Right ventricle myocardium inferior (tissue), 1 donor: ENCODE measurements around the gene CYP27B1. TPM values are rescaled to one million over a fixed set of nuclear protein-coding genes. Genes with fewer than 3 reads are reported as not detected.

Source experiments
- ATAC-seq: fragments of 200-7000 bp; cut with Tn5 transposase; one replicate; pipeline ENCODE4 v1.9.1; 2020; ENCODE audit warnings: mild to moderate bottlenecking, moderate library complexity
- DNase-seq: peaks from one replicate; pipeline ENCODE4 v3.0.0; 2021; ENCODE audit errors: missing footprints
- intact Hi-C: fragments of 100-400 bp; cut with DNase I; formaldehyde crosslinking; loops from one replicate; pipeline ENCODE4 v1.11.0; 2022
- total RNA-seq: library from RNA; stranded (reverse); fragmentation: NEBNext Ultra II Directional; extraction: Animal tissue kit (Norgen Biotek cat#: 25700); gene quantifications from one replicate; pipeline ENCODE4 v1.2.1, GENCODE V29; 2021
- donor health status: DM: no; HTN: yes; CAD: no; lungs with severe emphysema.

The CYP27B1 gene
- total RNA-seq, 1 donor from 2014 or later: 0.49 TPM

DNA sequence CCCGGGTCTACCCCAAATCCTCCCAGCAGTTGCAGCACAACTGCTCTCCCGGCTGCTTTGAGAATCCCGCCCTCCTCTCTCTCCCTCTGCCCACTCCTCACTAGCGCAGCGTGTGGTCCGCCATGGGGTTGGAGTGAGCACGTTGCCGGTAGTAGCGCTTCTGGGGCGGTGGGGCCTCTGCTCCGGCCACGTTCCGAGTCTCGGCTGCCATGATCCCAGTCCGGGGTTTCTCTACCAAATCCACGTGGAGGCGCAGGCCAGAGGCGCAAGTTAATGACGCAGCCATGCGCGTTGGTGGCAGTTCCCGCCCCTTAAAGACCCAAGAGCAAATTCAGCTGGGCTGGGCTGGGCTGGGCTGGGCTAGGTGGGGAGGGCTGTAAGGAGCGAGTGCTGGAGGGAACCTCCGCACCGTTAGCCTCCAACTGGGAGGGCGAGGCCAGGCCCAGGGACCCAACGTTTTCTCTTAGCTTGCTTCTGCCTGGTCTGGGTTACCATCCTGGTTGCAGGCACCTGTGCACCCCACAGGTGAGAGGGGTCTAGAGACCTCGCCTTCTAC is 5.1 kb upstream of the CYP27B1 start, which contains the start of gene METTL1:
Gene METTL1, minus strand, starts transcription at position 233 of the 556 bp plus-strand sequence. Its CDS starts 22 bp downstream, at position 211.
- ATAC-seq (peak; percentile 96), DNase-seq (peak; percentile 97)
- intact Hi-C loops: no loop called here

DNA sequence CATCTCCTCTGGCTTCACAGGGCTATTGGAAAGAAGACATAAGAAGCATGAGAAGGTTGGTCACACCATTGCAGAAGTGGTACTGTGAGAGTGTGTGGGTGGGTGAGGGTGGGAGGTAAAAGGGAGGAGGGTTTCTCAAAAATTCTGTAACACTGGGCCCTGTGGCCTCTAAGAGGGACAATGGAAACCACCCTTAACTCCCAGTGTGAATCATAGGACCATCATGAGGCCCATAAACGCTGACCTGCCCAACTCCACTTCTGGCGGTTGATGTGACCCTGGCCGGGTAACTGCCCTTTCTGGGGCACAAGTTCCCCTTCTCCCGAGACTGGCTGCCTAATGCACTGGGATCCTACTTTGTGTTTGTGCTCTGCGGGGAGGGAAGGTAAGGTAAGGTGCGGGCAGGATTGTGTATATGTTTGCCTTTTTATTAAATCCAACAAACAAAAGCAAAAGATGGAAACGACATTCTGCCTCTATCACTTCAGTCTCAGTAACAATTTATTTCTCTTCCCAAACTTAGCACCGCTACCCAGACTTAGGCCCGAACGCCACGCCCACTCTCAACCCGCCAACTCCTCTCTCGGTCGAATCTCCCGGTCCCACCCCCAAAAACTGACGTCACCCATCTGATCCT is 4.5 kb upstream of the CYP27B1 start:
- intact Hi-C loops: no loop called here
- ATAC-seq (peak; percentile 78), DNase-seq (peak; percentile 92)

DNA sequence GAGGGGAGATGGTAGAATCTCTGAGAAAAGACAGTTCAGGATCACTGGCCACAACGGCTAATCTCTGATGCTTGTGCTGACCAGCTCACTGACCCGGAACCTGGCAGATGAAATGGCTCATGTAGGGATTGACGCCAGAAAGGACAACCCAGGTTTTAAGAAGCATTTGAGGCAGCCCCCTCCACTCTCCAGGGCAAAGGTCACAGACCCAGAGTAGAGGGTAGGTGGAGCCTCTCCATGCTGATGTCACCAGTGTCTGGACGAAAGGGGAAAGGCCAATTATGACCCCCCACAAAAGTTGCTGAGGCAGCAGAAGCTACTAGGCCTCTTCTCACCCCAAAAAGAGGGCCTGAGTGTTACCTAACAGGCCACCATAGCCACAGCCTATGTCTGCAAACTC is 3.9 kb upstream of the CYP27B1 start:
- intact Hi-C loops: no loop called here
- DNase-seq (no peak), ATAC-seq (no peak)

DNA sequence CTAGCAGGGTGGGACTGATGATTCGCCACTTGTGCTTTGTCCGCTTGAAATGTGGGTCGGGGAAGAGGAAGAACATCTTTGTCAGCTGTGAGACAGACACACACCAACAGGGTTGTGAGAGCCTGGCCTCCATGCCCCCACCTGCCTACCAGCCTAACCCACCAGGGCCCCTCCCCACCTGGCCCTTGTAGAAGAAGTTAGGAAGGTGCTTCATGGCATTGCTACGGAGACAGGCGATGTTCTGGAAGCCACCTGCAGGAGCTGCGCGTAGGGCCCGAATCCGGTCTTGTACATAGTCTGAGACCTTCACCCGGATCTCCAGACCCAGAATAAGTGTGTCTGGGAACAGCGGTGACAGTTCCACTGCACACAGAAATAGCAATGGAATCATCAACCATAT is 2.7 kb upstream of the CYP27B1 start:
- intact Hi-C loops: no loop called here
- ATAC-seq (no peak), DNase-seq (no peak)

DNA sequence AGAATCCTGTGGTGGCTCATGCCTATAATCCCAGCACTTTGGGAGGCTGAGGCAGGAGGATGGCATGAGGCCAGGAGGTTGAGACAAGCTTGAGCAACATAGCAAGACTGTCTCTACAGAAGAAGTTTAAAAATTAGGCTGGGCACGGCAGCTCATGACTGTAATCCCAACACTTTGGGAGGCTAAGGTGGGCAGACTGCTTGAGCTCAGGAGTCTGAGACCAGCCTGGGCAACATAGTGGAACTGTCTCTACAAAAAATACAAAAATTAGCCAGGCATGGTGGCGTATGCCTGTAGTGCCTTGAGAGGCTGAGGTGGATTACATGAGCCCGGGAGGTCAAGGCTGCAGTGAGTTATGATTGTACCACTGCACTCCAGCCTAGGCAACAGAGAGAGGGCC is 998 bp upstream of the CYP27B1 start:
- ATAC-seq (no peak), DNase-seq (no peak)
- intact Hi-C loops: no loop called here

DNA sequence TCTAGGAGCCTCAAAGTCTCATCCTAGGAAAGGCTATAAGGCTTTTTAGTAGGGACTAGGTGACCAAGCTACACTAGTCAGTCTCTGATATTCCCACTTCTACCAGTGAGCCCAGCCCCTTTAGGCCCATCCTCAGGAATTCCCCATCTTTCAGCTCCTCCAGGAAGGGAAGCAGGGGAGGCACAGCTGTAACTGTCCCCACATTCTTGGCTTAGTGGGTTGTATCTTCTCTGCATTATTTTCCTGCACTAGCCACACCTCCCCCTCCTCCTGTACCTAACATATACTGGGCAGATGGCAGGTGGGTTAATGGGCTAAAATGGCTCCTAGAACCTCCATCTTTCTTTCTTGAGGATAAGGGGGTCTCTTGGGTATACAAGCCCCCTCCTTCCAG is 424 bp upstream of the CYP27B1 start:
- ATAC-seq (no peak), DNase-seq (no peak)
- intact Hi-C loops: no loop called here

DNA sequence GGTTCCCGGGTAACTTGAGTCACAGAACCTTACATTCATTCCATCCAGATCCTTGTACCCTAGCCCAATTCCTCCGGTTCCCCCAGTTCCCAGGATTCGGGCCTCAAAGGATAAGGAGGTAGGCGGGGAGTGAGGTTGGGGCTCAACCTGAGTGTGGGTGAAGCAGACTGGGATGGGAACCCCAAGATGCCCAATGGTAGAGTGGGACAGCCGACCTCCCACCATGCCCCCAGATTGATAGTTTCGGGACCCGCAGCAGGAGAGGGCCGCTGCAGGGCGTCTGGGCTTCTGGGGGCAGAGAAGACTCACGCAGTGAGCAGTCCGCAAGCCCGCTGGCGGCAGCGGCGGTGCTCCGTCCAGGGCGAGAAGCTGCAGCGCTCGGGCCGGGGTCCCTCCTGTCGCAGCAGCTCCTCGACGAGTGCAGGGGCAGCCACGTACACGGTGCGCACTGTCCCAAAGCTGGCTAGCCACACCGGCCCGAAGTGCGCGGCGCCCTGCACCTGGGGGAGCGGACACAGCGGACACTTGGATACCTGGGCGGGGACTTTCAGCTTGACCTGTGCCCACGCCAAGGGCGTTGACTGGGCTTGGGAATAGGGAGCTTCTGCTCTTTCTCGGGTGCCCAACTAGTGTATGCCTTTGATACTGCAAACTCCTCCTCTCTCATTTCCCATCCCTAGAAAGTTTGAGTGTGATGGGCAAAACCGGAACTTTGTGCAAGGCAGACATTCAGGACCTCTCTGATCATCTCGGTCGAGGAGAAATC is 997 bp downstream of the CYP27B1 start:
- DNase-seq (peak; percentile 70), ATAC-seq (no peak)
- intact Hi-C loops: no loop called here

DNA sequence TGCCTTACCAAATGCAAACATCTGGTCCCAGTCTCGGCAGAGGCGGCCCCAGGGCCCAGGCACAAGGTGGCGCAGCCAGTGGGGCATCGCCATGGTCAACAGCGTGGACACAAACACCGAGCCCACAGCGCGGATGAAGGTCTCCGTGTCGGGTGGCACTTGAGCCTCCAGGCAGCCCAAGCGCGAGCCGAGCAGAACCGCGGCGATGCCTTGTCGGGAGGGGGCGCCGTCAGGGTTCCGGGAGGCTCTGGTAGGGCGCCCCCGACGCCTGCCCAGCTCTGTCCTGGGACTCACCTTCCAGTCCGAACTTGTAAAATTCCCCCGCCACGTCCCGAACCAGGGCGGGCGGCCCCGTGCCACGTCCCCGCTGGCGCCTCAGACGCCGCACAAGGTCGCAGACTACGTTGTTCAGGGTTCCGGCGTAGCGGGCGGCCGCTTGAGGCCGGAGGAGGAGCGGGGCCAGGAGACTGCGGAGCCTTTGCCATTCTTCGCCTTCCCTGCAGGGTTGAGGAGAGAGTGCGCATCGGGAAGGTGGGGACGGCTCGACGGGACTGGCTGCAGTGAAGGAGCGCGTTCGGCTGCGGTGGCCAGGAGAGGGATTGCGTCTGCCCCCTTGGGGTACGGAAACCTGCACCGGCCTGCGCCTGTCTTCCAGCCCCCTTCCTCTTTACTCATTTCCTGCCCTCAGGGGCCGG is 1.7 kb downstream of the CYP27B1 start:
- ATAC-seq: peak; percentile 55
- intact Hi-C loops: no loop called here

DNA sequence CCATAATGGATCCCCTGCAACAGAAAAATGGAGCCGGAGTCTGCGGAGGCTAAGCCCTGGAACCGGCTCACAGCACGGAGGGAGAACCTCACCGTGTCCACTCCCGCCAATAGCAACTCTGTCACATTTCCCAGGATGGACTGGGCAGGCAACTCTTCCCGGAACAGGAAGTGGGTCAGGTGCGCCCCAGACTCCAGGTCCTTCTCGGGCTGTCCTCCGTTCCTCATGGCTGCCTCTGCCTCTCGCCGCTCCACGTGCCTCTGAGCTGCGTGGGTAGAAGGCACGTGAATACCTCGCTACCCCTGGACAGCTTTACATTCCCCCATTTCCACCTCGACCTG is 2.2 kb downstream of the CYP27B1 start:
- intact Hi-C loops: no loop called here
- ATAC-seq: no peak
- DNase-seq: no peak

More for the DNA sequence above, 1.7 kb downstream of the CYP27B1 start:
- peak; percentile 67 for DNase-seq

DNA sequence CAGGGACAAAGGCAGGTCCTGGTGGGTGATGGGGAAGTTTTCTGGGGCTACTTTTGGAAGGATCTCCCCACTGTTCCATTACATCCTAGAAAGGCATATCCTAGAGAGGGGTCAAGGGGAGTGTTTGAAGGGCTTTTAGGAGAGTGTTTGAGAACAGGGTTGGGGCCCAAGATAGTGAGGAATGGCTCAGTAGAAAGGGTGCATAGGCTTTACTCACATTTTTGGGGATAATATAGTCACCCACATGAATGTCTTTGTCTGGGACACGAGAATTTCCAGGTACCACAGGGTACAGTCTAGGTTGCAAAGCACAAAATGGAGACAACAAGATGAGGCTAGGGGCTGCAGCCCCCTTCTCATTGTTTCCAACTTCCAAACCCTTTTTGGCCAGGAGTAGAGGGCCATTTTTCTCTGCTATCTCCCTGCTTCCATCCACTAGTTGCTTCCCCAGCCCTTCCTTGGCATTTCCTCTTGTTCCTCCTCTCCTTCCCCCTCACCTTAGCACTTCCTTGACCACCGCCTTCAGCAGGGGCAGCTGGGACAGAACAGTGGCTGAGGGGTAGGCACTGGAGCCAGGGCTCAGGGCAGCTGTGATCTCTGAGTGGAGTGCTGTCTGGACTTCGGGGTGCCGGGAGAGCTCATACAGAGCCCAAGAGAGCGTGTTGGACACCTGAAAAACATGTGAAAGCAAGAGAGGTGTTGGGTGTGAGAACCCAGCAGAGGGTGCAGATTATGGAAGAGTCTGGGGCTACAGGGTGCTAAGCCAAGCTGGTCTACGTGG is 2.8 kb downstream of the CYP27B1 start:
- intact Hi-C loops: no loop called here
- ATAC-seq (no peak), DNase-seq (no peak)

DNA sequence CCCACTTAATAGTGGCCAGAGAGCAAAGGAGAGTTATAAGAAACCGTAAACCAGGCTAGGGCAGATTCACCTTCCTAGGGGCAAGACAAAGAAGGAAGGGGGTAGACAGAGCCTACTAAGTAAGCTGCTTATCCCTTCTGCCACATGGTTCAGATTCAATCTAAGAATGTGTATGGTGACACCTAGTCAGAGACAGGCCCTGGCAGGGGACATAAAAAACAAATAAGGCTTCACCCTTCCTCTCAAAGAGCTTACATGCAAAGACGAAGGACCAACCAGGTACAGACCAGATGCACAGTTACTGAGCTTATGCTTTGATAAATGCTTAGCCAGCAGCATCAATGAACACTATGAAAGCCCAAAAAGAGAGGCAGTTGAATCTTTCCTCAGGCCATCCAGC is 4.4 kb downstream of the CYP27B1 start:
- DNase-seq (no peak), ATAC-seq (no peak)
- intact Hi-C loops: no loop called here

DNA sequence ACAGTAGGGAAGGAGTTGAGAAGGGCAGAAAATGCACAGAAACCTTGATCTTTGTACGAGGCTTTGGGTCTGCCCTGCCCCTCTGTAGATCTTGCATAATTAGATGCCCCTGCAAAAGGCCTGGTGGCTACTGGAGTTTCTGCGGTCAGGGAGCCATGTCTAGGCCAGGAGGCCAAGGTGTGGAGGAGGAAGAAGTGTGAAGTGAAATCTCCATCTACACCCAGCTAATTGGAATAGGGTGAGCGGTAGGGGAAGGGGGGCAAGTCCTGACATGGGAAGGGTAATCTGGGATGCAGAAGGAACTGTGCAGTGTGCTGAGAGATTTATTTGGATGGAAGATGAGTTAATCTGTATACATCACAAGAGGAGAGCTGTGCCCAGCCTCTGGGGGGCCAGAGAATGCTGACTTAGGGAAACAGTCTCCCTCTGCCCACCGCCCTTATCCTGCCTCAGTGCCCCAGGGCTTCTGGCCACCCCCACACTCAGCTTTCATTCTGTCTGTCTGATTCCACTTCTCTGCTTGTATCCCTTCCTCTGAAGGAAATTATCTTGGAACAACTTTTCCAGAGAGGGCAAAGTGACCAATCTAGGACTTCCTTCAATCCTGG is 5.4 kb downstream of the CYP27B1 start:
- no peak for DNase-seq
- intact Hi-C loops: no loop called here
- ATAC-seq: no peak

DNA sequence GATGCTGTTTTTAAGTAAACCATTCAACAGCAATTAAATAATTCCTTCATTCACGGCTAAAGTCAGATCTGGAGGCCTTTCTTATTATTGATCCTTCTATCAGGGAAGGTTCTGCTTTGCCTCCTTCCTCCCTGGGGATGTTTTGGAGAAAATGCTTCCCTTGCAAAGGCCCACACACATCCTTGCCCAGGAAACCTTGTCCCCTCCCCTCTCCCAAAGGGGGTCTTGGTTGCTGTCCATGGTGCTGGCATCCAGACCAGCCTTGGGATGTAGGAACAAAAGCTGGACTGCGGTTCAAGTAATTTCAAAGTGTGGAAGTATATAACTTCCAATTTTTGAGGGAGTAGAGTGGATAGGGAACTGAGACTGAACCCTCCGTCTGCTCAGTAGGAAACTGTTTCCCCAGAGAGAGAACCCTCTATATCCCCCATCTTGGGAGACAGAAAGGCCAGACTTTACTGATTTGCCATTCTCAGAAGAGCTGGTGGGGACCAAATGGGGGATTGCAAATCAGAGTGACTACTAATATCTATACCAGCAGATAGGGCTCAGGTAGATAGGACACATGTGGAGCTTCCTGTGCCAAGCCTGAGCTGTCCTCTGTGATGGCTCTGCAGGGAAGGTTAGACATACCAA is 6.4 kb downstream of the CYP27B1 start:
- intact Hi-C loops: no loop called here
- no peak for DNase-seq
- ATAC-seq: no peak

DNA sequence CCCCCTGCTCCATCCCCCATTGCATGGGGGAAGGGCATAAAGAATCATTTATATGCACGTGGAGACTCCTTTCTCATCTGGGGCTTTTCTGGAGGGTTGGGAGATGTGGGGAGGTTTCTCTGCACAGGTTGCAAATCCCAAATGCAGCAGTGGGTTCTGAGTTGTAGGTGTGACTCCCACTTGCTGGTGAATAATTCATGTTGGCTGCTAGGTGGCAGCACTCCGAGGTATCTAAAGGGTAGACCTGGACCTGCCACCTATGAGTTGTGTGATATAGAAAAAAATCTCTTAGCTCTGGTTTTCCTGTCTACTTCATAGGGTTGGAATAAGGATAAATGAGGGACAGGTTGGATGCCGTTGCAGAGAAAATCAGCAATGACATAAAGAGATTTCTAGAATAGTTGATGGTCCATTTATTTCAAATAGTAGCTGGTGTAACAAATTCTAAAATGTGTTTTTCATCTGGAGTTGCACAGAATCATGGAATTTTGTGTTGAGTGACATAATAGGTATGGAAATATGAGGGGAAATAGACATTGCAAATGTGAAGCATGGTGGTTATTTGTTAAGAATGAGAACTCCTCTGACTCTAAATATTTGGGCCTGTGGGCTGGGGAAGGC is 7.4 kb downstream of the CYP27B1 start:
- no peak for DNase-seq
- intact Hi-C loops: no loop called here
- no peak for ATAC-seq

DNA sequence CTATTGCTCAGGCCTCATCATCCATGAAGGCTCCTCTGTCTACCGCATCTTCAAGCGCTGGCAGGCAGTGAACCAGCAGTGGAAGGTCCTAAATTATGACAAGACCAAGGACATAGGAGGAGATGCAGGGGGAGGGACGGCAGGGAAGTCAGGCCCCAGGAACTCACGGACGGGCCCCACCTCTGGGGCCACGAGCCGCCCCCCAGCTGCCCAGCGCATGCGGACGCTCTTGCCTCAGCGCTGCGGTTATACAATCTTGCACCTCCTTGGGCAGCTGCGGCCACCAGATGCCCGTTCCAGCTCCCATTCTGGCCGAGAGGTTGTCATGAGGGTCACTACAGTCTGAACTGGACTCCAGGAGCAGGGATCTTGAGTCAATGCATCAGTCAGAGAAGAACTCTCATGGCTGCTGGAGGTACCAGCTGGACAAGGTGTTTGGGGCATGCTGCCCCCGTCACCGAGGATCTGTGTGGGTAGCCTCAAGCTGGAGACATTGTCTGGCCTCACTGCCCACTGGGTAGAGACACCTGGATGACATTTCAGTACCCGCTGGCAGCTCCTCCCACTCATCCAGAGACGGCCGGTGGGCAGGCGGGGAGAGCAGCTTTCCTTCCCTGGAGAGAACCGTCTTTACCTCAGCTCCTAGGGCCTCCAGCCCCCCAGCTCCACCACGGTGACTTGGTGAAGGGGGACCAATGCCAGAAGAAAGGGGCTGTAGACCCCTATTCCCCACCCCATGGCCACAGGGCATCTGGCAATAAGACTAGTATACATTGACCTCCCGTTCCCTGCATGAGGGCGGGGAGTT is 8.1 kb downstream of the CYP27B1 start:
- DNase-seq (no peak), ATAC-seq (no peak)
- intact Hi-C loops: no loop called here

DNA sequence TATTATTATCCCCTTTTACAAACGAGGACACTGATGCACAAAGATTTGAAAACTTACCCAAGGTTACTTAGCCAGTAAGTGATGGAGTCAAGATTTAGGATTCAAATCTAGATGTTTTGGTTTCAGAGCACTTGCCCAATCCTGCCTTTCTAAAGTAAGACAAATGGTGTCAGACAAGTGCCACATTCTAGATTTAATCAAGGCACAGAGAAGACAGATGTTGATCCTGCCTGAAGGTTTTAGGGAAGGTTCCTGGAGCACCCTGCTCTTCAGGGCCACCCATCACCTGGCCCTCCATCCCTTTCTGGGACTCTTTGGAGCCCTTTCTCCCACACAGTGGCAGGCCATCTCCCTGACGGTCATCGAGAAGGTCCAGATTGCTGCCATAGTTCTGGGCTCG is 9.1 kb downstream of the CYP27B1 start:
- intact Hi-C loops: no loop called here
- ATAC-seq (no peak), DNase-seq (no peak)
